Small intestine (tissue), 7 donors: ENCODE measurements around the gene SKOR2. TPM values are rescaled to one million over a fixed set of nuclear protein-coding genes. Genes with fewer than 3 reads are reported as not detected.
A peak's percentile ranks its signal among the peaks of the same experiment; 100 is the strongest.
"Not testable (repeated sequence)": the region's sequence is repeated elsewhere in the genome, so short reads cannot be mapped to it uniquely, and the experiment has no call there.

Source experiments
- DNase-seq, 2 donors: peaks; one replicate each; pipeline versions ENCODE4 v3.0.0 to v3.0.0-alpha.2; 2013
- FAIRE-seq: peaks from 2 replicates; lab custom pipeline; 2012; peaks lifted over from hg19 to GRCh38; lab: Jason Lieb, UNC
- H3K27ac ChIP-seq, 3 donors: one replicate each; pipeline ENCODE4 v1.5.1; 2013; ENCODE audit warnings: low read length in 2 of 3, mild to moderate bottlenecking in 2 of 3, control low read depth in 1 of 3, inconsistent platforms in 1 of 3, low read depth in 1 of 3, moderate library complexity in 1 of 3
- H3K27me3 ChIP-seq, 3 donors: one replicate each; pipeline ENCODE4 v1.6.1; 2013; ENCODE audit warnings: low read length in 3 of 3, inconsistent platforms in 1 of 3; ENCODE audit not compliant: control insufficient read depth in 3 of 3, insufficient read depth in 3 of 3
- H3K36me3 ChIP-seq, 3 donors: one replicate each; pipeline ENCODE4 v1.6.1; 2013; ENCODE audit warnings: low read length in 3 of 3, inconsistent platforms in 1 of 3, low read depth in 1 of 3, mild to moderate bottlenecking in 1 of 3, moderate library complexity in 1 of 3; ENCODE audit not compliant: control insufficient read depth in 3 of 3, insufficient read depth in 2 of 3
- H3K4me1 ChIP-seq, 3 donors: one replicate each; pipeline ENCODE4 v1.6.1; 2013; ENCODE audit warnings: low read length in 2 of 3, inconsistent platforms in 1 of 3, low read depth in 1 of 3, mild to moderate bottlenecking in 1 of 3, moderate library complexity in 1 of 3; ENCODE audit not compliant: control insufficient read depth in 3 of 3, insufficient read depth in 2 of 3
- H3K4me3 ChIP-seq, 3 donors: one replicate each; pipeline ENCODE4 v1.5.1; 2013; ENCODE audit warnings: low read length in 3 of 3, control low read depth in 1 of 3, inconsistent platforms in 1 of 3, low read depth in 1 of 3, mild to moderate bottlenecking in 1 of 3, moderate library complexity in 1 of 3
- H3K9me3 ChIP-seq, 2 donors: one replicate each; pipeline ENCODE4 v1.6.1; 2013; ENCODE audit warnings: low read depth in 1 of 2, low read length in 1 of 2; ENCODE audit not compliant: control insufficient read depth in 2 of 2, insufficient read depth in 1 of 2
- WGBS, 3 donors: extraction: QIAGEN DNeasy Blood & Tissue Kit; methylation state at CpG; one replicate each; pipeline ENCODE4 v1.1.7; 2013; 5-methylcytosine and 5-hydroxymethylcytosine counted together
- polyA plus RNA-seq, 4 donors: library from polyadenylated mRNA; stranded (reverse) in 3 of 4; unstranded in 1 of 4; fragments of 200-250 nt in 3 of 4; fragments of 120-200 nt in 1 of 4; gene quantifications; one replicate each; pipeline versions ENCODE4 v1.2.1 to v1.2.3, GENCODE V29; 2013
- donor health status: healthy with polysubstance abuse.
- donor health status: control.
- donor health status: control.
- donor health status: Bipolar disorder and iron deficiency.
- donor health status: healthy.

Gene SKOR2
- polyA plus RNA-seq, 4 donors = not detected

DNA sequence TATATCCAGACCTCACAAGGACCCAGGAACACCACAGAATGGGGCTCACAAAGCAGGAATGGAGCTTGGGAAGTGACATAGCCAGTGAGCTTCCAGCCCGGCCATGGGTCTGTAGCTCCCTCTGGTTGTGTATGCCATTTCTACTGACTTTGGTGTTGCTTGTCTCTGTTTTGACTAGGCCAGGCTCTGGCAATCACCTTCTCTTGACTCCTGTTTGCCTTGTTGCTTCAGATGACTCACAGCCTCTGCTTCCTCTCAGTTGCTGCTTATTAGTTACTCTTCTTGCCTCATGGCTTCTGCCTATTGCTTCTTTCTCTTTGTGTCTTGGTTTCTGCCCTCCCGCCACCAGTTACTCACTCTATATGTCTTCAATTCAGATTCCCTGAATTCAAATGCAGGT is 59.5 kb downstream of the SKOR2 start:
- Histone ChIP-seq H3K4me3 (no peak overlapping the region), H3K9me3 (no peaks in the 10 kb centered on the region), H3K4me1 (no peaks in the 10 kb centered on the region), H3K36me3 (no peaks in the 10 kb centered on the region), H3K27me3 (no peaks in the 10 kb centered on the region), H3K27ac (no peak overlapping the region)
- FAIRE-seq (no peak), DNase-seq (no peak)
- 80 to 89% (median 81%) methylated on average over 2 of the region's 2 CpGs for WGBS, 3 donors

DNA sequence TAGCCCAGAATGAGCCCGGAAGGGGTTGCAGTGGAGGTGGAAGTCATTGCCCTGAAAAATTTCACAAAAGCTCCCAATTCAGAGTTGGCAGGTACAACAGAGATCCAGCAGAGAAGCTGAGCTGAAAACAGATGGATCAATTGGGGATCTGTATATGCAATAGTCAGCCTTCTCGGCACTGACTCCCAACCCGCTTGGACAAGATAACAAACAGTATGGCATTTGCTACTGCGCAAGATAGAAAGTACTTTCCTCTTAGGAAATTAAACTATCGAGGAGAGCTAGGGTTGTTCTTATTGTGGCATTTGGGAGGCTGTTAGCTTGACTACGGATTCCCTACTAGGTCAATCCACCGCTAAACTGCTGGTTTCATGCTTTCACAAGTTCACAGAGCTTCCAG is 63.7 kb downstream of the SKOR2 start:
- Histone ChIP-seq H3K9me3 (peaks cover 0 to 6% of the 10 kb centered on the region in 2 donors), H3K36me3 (no peaks in the 10 kb centered on the region), H3K4me3 (no peak overlapping the region), H3K4me1 (no peaks in the 10 kb centered on the region), H3K27ac (no peak overlapping the region), H3K27me3 (peaks cover 0 to 2% (median 2%) of the 10 kb centered on the region in 3 donors)
- no peak for FAIRE-seq
- no peak for DNase-seq
- WGBS, 3 donors = 78 to 82% (median 81%) methylated on average over 7 of the region's 7 CpGs

DNA sequence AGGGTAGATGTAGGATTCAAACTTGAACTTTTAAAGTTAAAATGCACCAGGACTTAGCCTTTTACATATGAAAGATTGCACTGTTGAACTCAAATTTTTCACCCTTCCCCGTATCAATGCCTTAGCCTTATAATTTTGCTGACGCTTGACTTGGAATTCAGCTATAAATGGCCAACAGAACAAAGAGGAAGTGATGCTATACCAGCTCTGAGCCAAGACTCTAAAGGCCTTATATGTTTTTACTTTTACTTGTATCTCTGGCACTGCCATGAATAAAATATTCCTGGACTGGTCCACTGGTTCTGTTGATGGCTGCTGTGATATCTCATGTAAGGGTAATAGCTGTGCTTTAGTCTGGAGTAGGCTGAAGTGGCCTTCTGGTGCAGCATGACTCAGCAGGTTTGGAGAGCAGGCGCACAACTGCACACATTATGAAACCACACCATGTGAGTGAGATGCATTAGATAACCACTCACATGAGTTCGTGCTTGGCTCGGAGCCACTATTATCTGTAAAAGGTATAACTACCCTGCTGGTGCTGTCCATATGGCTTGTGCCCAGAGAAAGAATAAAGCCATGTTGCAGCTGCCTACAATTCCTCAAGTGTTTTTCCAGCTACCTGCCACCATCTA is 66.9 kb downstream of the SKOR2 start:
- no peak overlapping the region for H3K4me3 ChIP-seq
- no peak for FAIRE-seq
- H3K9me3 ChIP-seq = peaks cover 0 to 6% of the 10 kb centered on the region in 2 donors
- 90 to 91% (median 90%) methylated on average over 5 of the region's 5 CpGs for WGBS, 3 donors
- no peaks in the 10 kb centered on the region for H3K36me3 ChIP-seq
- DNase-seq = peak in 1 of 2 donors; percentile 14
- no peak overlapping the region for H3K27ac ChIP-seq
- H3K27me3 ChIP-seq = peaks cover 0 to 2% (median 2%) of the 10 kb centered on the region in 3 donors
- H3K4me1 ChIP-seq = no peaks in the 10 kb centered on the region

DNA sequence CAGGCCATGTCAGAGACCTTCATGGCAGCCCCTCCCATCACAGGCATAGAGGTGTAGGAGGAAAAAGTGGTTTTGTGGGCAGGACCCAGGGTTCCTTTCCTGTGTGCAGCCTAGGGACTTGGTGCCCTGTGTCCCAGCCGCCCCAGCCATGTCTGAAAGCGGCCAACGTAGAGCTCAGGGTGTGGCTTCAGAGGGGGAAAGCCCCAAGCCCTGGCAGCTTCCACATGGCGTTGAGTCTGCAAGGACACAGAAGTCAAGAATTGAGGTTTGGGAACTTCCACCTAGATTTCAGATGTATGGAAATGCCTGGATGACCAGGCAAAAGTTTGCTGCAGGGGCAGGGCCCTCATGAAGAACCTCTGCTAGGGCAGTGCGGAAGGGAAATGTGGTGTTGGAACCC is 69.3 kb downstream of the SKOR2 start:
- 84 to 87% (median 85%) methylated on average over 5 of the region's 5 CpGs for WGBS, 3 donors
- FAIRE-seq, H3K4me3 ChIP-seq, H3K9me3 ChIP-seq, DNase-seq, H3K27ac ChIP-seq, H3K36me3 ChIP-seq, H3K4me1 ChIP-seq, H3K27me3 ChIP-seq: not testable (repeated sequence)

DNA sequence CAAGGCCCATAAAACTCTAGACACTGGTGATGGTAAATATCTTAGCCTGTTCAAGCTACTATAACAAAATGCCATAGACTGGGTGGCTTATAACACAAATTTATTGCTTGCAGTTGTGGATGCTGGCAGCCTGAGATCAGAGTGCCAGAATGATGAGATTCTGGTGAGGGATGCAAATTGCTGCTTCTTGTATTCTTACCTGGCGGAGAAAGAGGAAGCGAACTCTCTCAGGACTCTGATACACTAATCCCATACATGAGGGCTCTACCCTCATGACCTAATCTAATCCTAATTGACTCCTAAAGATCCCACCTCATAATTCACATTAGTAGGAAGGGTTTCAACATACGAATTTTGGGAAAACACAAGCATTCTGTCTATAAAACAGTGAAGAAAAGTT is 70.7 kb downstream of the SKOR2 start:
- FAIRE-seq = no peak
- H3K27me3 ChIP-seq = peaks cover 0 to 2% (median 2%) of the 10 kb centered on the region in 3 donors
- no peak overlapping the region for H3K27ac ChIP-seq
- peaks cover 0 to 6% of the 10 kb centered on the region in 2 donors for H3K9me3 ChIP-seq
- no peaks in the 10 kb centered on the region for H3K4me1 ChIP-seq
- H3K36me3 ChIP-seq = no peaks in the 10 kb centered on the region
- H3K4me3 ChIP-seq = no peak overlapping the region
- DNase-seq = no peak
- WGBS, 3 donors = 70 to 78% (median 72%) methylated on average over 3 of the region's 3 CpGs

DNA sequence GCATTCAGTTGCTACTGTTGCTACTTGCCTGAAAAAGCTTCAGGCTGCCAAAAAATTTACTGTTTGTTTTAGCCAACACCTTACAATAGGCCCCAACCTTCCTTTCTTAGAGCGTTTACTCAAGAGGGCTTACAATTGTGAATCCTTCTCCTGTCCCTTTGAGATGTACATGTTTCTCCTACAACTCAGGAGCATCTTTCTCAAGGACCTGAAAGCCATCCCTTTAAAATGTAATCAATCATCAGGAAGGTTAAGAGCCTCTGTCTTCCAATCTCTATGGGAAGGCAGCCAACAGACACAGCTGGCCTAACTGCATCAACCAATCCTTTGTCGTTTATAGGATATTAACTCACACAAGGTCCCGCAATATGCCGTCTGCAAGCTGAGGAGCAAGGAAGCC is 71.9 kb downstream of the SKOR2 start:
- Histone ChIP-seq H3K36me3 (no peaks in the 10 kb centered on the region), H3K4me3 (no peak overlapping the region), H3K9me3 (peaks cover 0 to 2% of the 10 kb centered on the region in 2 donors), H3K27me3 (no peaks in the 10 kb centered on the region), H3K27ac (no peak overlapping the region), H3K4me1 (peaks cover 0 to 4% (median 0%) of the 10 kb centered on the region in 3 donors)
- WGBS, 3 donors = 12 to 50% (median 35%) methylated on average over 4 of the region's 4 CpGs
- DNase-seq (peak in 1 of 2 donors; percentile 10), FAIRE-seq (no peak)

DNA sequence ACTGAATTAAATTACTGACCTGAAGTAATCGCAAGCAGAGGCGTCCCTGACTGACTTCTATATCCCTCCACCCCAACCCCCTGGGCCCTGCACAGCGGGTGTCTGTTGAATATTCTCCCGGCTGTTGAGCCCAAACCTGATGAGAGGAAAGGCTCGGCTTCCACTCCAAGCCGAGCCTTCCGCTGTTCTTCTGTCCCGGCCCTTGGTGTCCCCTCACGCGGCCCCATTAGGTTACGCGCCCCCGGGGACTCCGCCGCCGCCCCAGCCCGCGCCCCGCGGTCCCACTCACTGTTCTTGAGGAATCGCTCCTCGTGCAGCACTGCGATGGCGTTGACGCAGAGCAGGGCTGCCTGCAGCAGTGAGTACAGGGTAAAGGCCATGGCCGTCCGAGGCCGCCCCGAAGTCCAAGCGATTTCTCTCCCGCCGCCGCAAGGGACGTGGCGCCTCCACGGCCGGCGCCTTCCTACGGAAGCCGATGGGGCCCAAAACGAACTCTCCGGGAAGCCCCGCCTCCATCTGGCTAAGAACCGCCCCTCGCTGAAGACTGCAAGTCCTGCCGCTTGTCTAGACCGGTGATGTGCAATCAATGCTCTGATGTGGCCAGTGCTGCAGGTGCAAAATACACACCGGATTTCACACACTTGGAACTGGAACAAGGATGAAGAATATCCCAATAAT is 75.4 kb downstream of the SKOR2 start, which contains the start of gene IER3IP1:
TSS of gene IER3IP1 (minus strand) at position 467 of the 678 bp plus-strand sequence. CDS start at position 380, 87 bp downstream.
- Histone ChIP-seq H3K27me3 (no peaks in the 10 kb centered on the region), H3K36me3 (no peaks in the 10 kb centered on the region), H3K4me3 (peak within 1 kb of the TSS; percentile 81 to 94 (median 82)), H3K27ac (peak within 1 kb of the TSS; percentile 75 to 89 (median 77)), H3K9me3 (no peaks in the 10 kb centered on the region), H3K4me1 (peaks cover 0 to 9% (median 0%) of the 10 kb centered on the region in 3 donors)
- FAIRE-seq (no peak), DNase-seq (peak; percentile 88 to 96)
- WGBS, 3 donors = 0 to 1% (median 1%) methylated on average over 48 of the region's 48 CpGs

DNA sequence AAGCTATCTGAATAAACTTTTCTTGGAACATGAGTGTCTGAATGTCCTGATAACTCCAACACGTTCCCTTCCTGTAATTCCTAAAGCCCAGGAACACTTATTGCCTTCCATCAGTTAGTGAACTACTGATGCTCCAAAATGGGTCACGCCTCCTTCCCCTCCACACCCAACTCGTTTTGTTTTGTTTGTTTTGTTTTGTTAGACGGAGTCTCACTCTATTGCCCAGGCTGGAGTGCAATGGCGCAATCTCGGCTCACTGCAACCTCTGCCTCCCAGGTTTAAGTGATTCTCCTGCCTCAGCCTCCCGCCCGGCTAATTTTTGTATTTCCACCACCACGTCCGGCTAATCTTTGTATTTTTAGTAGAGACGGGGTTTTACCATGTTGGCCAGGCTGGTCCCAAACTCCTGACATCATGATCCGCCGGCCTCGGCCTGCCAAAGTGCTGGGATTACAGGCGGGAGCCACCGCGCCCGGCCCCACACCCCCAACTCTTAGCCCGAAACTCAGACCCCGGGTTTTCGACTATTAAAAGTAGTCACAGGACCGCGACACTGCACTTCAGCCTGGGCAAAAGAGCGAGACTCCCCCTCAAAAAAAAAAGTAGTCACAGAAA is 76.1 kb downstream of the SKOR2 start:
- 2 to 3% (median 2%) methylated on average over 24 of the region's 24 CpGs for WGBS, 3 donors
- H3K27me3 ChIP-seq = no peaks in the 10 kb centered on the region
- peak overlapping the region; percentile 81 to 94 (median 82) for H3K4me3 ChIP-seq
- DNase-seq (no peak), FAIRE-seq (no peak)
- peak overlapping the region; percentile 75 to 89 (median 77) for H3K27ac ChIP-seq
- H3K36me3 ChIP-seq = no peaks in the 10 kb centered on the region
- peaks cover 0 to 9% (median 0%) of the 10 kb centered on the region in 3 donors for H3K4me1 ChIP-seq
- no peaks in the 10 kb centered on the region for H3K9me3 ChIP-seq
